GM23338 (cell line): ENCODE results near the gene CD247. TPM values are rescaled to one million over a fixed set of nuclear protein-coding genes. Genes with fewer than 3 reads are reported as not detected.

Experiments
- ATAC-seq: fragments of 200-7000 bp; cut with Tn5 transposase; 3 replicates; pipeline ENCODE4 v1.9.1; 2020
- DNase-seq: peaks from one replicate; pipeline ENCODE4 v3.0.0-alpha.2; 2015; ENCODE audit warnings: low spot score
- H2AFZ ChIP-seq: fragments of 200-600 bp; sonication (generic); 2 replicates; pipeline ENCODE4 v1.8.0; 2016; ENCODE audit warnings: antibody characterized with exemption, mild to moderate bottlenecking, moderate library complexity
- H3F3A ChIP-seq: fragments of 200-600 bp; sonication (generic); replicated peaks from 2 replicates; pipeline ENCODE4 v1.8.0; 2017; ENCODE audit warnings: antibody characterized with exemption, mixed run types, low read depth
- H3K27ac ChIP-seq: fragments of 200-600 bp; sonication (generic); 2 replicates; pipeline ENCODE4 v1.6.1; 2016; ENCODE audit warnings: low read depth
- H3K27me3 ChIP-seq: fragments of 200-600 bp; sonication (generic); 2 replicates; pipeline ENCODE4 v1.8.0; 2016; ENCODE audit warnings: mild to moderate bottlenecking, mixed run types, moderate library complexity; ENCODE audit not compliant: insufficient read depth
- H3K36me3 ChIP-seq: fragments of 200-600 bp; sonication (generic); 2 replicates; pipeline ENCODE4 v1.8.0; 2016; ENCODE audit warnings: mild to moderate bottlenecking; ENCODE audit not compliant: insufficient read depth
- H3K4me1 ChIP-seq: fragments of 200-600 bp; sonication (generic); 2 replicates; pipeline ENCODE4 v1.8.0; 2016; ENCODE audit warnings: mild to moderate bottlenecking, moderate library complexity; ENCODE audit not compliant: insufficient read depth
- H3K4me2 ChIP-seq: fragments of 200-600 bp; sonication (generic); 2 replicates; pipeline ENCODE4 v1.7.1; 2017; ENCODE audit warnings: mixed run types
- H3K4me3 ChIP-seq: fragments of 200-600 bp; sonication (generic); 2 replicates; pipeline ENCODE4 v1.6.1; 2016; ENCODE audit warnings: mixed run types
- H3K79me2 ChIP-seq: fragments of 200-600 bp; sonication (generic); replicated peaks from 2 replicates; pipeline ENCODE4 v1.8.0; 2017; ENCODE audit warnings: mild to moderate bottlenecking; ENCODE audit not compliant: insufficient read depth
- H3K9me2 ChIP-seq: fragments of 200-600 bp; sonication (generic); 2 replicates; pipeline ENCODE4 v1.8.0; 2017; ENCODE audit not compliant: insufficient read depth
- H4K20me1 ChIP-seq: fragments of 200-600 bp; sonication (generic); replicated peaks from 2 replicates; pipeline ENCODE4 v1.8.0; 2017; ENCODE audit warnings: mild to moderate bottlenecking; ENCODE audit not compliant: insufficient read depth
- H3K27ac Mint-ChIP-seq: 2 replicates; pipeline ENCODE4 v1.8.0; 2020; ENCODE audit warnings: inconsistent platforms, mild to moderate bottlenecking, moderate library complexity, mixed read lengths
- H3K27me3 Mint-ChIP-seq: 3 replicates; pipeline ENCODE4 v1.8.0; 2022; ENCODE audit warnings: low read depth, mild to moderate bottlenecking, moderate library complexity, mixed read lengths, inconsistent platforms; ENCODE audit not compliant: insufficient read depth, poor library complexity
- H3K36me3 Mint-ChIP-seq: 3 replicates; pipeline ENCODE4 v1.8.0; 2021; ENCODE audit warnings: low read depth, mild to moderate bottlenecking, inconsistent platforms, moderate library complexity, mixed read lengths
- H3K4me1 Mint-ChIP-seq: 3 replicates; pipeline ENCODE4 v1.8.0; 2020; ENCODE audit warnings: mild to moderate bottlenecking, inconsistent platforms, mixed read lengths
- H3K4me3 Mint-ChIP-seq: 3 replicates; pipeline ENCODE4 v1.8.0; 2021; ENCODE audit warnings: moderate library complexity, mild to moderate bottlenecking, inconsistent platforms, mixed read lengths
- H3K9me3 Mint-ChIP-seq: 3 replicates; pipeline ENCODE4 v1.8.0; 2020; ENCODE audit warnings: moderate library complexity, mild to moderate bottlenecking, inconsistent platforms, mixed read lengths
- CTCF ChIP-seq, 2 experiments: fragments of 200-600 bp in 1 of 2; sonication (generic) in 1 of 2; conservative IDR thresholded peaks; 2 replicates each; pipeline versions ENCODE4 v1.5.1 to v1.6.1; 2016 to 2017; ENCODE audit warnings: antibody characterized with exemption in 2 of 2, low read depth in 2 of 2, mild to moderate bottlenecking in 2 of 2, moderate library complexity in 1 of 2
- ETS1 ChIP-seq: IDR thresholded peaks from 2 replicates; pipeline ENCODE4 v1.6.1; 2016; ENCODE audit warnings: antibody characterized with exemption
- EZH2 ChIP-seq: fragments of 200-600 bp; sonication (generic); IDR thresholded peaks from one replicate; pipeline ENCODE4 v1.8.0; 2017; ENCODE audit warnings: antibody characterized with exemption, mild to moderate bottlenecking, low read depth; ENCODE audit not compliant: unreplicated experiment
- EZH2phosphoT487 ChIP-seq: fragments of 200-600 bp; sonication (generic); IDR thresholded peaks from one replicate; pipeline ENCODE4 v1.8.1; 2018; ENCODE audit warnings: antibody characterized with exemption; ENCODE audit not compliant: unreplicated experiment
- JUNB ChIP-seq: IDR thresholded peaks from one replicate; pipeline ENCODE4 v1.6.1; 2016; ENCODE audit warnings: antibody characterized with exemption; ENCODE audit not compliant: unreplicated experiment
- POLR2AphosphoS5 ChIP-seq: IDR thresholded peaks from 2 replicates; pipeline ENCODE4 v1.6.1; 2016; ENCODE audit warnings: antibody characterized with exemption, low read depth
- STAT1 ChIP-seq: IDR thresholded peaks from one replicate; pipeline ENCODE4 v1.6.1; 2016; ENCODE audit warnings: antibody characterized with exemption; ENCODE audit not compliant: unreplicated experiment
- ZNF114 ChIP-seq: fragments of 250-450 bp; sonication (Bioruptor Pico); IDR thresholded peaks from 2 replicates; pipeline ENCODE4 v1.5.0; 2020; ENCODE audit warnings: mild to moderate bottlenecking, moderate library complexity
- ZNF331 ChIP-seq: fragments of 250-450 bp; sonication (Bioruptor Pico); IDR thresholded peaks from 2 replicates; pipeline ENCODE4 v1.5.0; 2020; ENCODE audit warnings: low read depth, mild to moderate bottlenecking, moderate library complexity
- polyA plus RNA-seq: library from polyadenylated mRNA; unstranded; fragments of >200 nt; fragmentation: Nextera tagmentation; extraction: Ambion mirVana; gene quantifications from 2 replicates; pipeline ENCODE4 v1.2.1, GENCODE V29; 2016
- total RNA-seq: library from RNA; depleted of rRNA; stranded (reverse); fragments of >200 nt; shearing (Covaris generic); gene quantifications from 2 replicates; pipeline ENCODE4 v1.2.3, GENCODE V29; 2014
- TF ChIP-seq, protein P1 (sequence below): fragments of 250-450 bp; sonication (Bioruptor Pico); IDR thresholded peaks from 2 replicates; pipeline ENCODE4 v1.5.0; 2020; ENCODE audit warnings: mild to moderate bottlenecking, moderate library complexity

The CD247 gene
- total and polyA plus RNA-seq, 2 experiments from 2014 or later = 1.2 to 1.4 TPM

GRCh38 chr1:167473761-167474160 is 44.6 kb downstream of the CD247 start (continued):
- TF ChIP-seq, protein P1, sequence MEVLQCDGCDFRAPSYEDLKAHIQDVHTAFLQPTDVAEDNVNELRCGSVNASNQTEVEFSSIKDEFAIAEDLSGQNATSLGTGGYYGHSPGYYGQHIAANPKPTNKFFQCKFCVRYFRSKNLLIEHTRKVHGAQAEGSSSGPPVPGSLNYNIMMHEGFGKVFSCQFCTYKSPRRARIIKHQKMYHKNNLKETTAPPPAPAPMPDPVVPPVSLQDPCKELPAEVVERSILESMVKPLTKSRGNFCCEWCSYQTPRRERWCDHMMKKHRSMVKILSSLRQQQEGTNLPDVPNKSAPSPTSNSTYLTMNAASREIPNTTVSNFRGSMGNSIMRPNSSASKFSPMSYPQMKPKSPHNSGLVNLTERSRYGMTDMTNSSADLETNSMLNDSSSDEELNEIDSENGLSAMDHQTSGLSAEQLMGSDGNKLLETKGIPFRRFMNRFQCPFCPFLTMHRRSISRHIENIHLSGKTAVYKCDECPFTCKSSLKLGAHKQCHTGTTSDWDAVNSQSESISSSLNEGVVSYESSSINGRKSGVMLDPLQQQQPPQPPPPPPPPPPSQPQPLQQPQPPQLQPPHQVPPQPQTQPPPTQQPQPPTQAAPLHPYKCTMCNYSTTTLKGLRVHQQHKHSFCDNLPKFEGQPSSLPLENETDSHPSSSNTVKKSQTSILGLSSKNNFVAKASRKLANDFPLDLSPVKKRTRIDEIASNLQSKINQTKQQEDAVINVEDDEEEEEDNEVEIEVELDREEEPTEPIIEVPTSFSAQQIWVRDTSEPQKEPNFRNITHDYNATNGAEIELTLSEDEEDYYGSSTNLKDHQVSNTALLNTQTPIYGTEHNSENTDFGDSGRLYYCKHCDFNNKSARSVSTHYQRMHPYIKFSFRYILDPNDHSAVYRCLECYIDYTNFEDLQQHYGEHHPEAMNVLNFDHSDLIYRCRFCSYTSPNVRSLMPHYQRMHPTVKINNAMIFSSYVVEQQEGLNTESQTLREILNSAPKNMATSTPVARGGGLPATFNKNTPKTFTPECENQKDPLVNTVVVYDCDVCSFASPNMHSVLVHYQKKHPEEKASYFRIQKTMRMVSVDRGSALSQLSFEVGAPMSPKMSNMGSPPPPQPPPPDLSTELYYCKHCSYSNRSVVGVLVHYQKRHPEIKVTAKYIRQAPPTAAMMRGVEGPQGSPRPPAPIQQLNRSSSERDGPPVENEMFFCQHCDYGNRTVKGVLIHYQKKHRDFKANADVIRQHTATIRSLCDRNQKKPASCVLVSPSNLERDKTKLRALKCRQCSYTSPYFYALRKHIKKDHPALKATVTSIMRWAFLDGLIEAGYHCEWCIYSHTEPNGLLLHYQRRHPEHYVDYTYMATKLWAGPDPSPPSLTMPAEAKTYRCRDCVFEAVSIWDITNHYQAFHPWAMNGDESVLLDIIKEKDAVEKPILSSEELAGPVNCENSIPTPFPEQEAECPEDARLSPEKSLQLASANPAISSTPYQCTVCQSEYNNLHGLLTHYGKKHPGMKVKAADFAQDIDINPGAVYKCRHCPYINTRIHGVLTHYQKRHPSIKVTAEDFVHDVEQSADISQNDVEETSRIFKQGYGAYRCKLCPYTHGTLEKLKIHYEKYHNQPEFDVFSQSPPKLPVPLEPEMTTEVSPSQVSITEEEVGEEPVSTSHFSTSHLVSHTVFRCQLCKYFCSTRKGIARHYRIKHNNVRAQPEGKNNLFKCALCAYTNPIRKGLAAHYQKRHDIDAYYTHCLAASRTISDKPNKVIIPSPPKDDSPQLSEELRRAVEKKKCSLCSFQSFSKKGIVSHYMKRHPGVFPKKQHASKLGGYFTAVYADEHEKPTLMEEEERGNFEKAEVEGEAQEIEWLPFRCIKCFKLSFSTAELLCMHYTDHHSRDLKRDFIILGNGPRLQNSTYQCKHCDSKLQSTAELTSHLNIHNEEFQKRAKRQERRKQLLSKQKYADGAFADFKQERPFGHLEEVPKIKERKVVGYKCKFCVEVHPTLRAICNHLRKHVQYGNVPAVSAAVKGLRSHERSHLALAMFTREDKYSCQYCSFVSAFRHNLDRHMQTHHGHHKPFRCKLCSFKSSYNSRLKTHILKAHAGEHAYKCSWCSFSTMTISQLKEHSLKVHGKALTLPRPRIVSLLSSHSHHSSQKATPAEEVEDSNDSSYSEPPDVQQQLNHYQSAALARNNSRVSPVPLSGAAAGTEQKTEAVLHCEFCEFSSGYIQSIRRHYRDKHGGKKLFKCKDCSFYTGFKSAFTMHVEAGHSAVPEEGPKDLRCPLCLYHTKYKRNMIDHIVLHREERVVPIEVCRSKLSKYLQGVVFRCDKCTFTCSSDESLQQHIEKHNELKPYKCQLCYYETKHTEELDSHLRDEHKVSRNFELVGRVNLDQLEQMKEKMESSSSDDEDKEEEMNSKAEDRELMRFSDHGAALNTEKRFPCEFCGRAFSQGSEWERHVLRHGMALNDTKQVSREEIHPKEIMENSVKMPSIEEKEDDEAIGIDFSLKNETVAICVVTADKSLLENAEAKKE (CRISPR knock-in tag) = no peak
- TF ChIP-seq EZH2 (no peak), CTCF (conservative IDR thresholded peaks at IDR 0.05; ENCODE audit: low read depth in 2 of 2) (no peak), EZH2phosphoT487 (no peak), STAT1 (no peak)

DNA sequence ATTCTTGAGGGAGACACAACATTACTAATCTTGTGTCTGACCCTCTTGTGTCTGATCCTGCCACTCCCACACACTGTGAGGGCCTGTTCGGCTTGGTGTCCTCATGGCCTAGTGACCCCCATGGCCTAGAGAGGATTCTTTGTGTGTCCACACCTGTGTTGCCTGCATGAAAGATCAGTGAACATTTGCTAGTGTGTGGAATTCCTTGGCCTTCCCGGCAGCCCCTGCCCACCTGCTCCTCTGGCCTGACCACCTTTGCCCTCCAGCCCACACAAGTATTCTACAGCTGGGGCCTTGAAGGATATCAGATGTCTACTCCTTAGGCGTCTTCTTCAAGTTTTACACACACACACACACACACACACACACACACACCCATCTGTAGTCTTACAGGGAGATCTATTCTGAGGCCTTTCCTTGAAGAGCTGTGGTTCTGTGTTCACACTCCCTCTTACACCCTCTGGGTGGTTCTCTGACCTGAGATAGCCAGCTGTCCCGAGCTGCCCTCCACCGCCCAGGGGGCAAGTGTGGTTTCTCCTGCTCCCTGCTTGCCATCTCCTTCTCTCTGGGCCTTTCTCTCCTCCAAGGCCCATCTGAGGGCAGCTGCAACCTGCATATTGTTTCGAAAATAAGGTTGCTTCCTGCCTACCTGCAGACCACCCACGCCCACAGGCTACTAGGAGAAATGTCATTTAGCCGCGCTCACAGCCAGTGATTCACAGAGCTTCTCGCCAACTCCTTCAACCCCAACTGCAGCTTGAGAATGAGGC is 45.4 kb downstream of the CD247 start:
- H4K20me1 ChIP-seq = no peaks in the 10 kb centered on the region
- H3K4me2 ChIP-seq = no peak overlapping the region
- Mint-ChIP-seq H3K9me3 (no peaks in the 10 kb centered on the region), H3K4me1 (peaks cover 16% of the 10 kb centered on the region), H3K27me3 (peaks cover 5% of the 10 kb centered on the region), H3K27ac (peak overlapping the region; percentile 65; the same call in 1 of the 2 replicates), H3K36me3 (no peaks in the 10 kb centered on the region), H3K4me3 (no peak overlapping the region)
- no peaks in the 10 kb centered on the region for H3K36me3 ChIP-seq
- no peak overlapping the region for H3K4me3 ChIP-seq
- ATAC-seq (no peak), DNase-seq (no peak)
- H3K27me3 ChIP-seq = no peaks in the 10 kb centered on the region
- 0 out of 2 replicates have a peak overlapping the region, but pooled peaks have one; percentile 23 for H2AFZ ChIP-seq
- H3K79me2 ChIP-seq = no peaks in the 10 kb centered on the region
- H3K27ac ChIP-seq = no peak overlapping the region
- no peaks in the 10 kb centered on the region for H3K9me2 ChIP-seq
- H3K4me1 ChIP-seq = no peaks in the 10 kb centered on the region; the same call in 1 of the 2 replicates
- no peaks in the 10 kb centered on the region for H3F3A ChIP-seq
- TF ChIP-seq ZNF331 (CRISPR knock-in tag) (no peak), ZNF114 (CRISPR knock-in tag) (no peak), JUNB (no peak), ETS1 (no peak), POLR2AphosphoS5 (no peak), CTCF (conservative IDR thresholded peaks at IDR 0.05; ENCODE audit: low read depth in 2 of 2) (no peak)
